ENCODE measurements around the gene ERCC8. TPM values are rescaled to one million over a fixed set of nuclear protein-coding genes. Genes with fewer than 3 reads are reported as not detected.

ERCC8 gene
- total RNA-seq, 1 donor from 2014 or later = 11.1 TPM

DNA sequence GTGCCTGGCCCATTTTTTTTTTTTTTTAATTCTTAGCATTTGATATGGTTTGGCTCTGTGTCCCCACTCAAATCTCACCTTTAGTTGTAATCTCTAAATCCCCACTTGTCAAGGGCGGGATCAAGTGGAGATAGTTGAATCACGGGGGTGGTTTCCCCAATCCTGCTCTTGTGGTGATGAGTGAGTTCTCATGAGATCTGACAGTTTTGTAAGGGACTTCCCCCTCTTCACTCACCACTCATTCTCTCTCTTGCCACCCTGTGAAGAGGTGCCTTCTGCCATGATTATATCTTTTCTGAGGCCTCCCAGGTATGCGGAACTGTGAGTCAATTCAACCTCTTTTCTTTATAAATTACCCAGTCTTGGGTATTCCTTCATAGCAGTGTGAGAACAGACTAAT lies 27.4 kb upstream of the ERCC8 start:
- Mint-ChIP-seq H3K9me3 (ENCODE audit: low read depth) (peaks cover 23% of the 10 kb centered on the region), H3K27ac (ENCODE audit: unreplicated experiment) (no peak overlapping the region), H3K36me3 (ENCODE audit: low read depth) (peaks cover 4% of the 10 kb centered on the region), H3K4me3 (ENCODE audit: unreplicated experiment) (no peak overlapping the region), H3K27me3 (ENCODE audit: low read depth) (no peaks in the 10 kb centered on the region), H3K4me1 (ENCODE audit: low read depth) (peaks cover 6% of the 10 kb centered on the region)
- TF ChIP-seq, protein P1, sequence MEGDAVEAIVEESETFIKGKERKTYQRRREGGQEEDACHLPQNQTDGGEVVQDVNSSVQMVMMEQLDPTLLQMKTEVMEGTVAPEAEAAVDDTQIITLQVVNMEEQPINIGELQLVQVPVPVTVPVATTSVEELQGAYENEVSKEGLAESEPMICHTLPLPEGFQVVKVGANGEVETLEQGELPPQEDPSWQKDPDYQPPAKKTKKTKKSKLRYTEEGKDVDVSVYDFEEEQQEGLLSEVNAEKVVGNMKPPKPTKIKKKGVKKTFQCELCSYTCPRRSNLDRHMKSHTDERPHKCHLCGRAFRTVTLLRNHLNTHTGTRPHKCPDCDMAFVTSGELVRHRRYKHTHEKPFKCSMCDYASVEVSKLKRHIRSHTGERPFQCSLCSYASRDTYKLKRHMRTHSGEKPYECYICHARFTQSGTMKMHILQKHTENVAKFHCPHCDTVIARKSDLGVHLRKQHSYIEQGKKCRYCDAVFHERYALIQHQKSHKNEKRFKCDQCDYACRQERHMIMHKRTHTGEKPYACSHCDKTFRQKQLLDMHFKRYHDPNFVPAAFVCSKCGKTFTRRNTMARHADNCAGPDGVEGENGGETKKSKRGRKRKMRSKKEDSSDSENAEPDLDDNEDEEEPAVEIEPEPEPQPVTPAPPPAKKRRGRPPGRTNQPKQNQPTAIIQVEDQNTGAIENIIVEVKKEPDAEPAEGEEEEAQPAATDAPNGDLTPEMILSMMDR (IDR thresholded peaks at IDR 0.05) = no peak
- DNase-seq (ENCODE audit: low spot score) = no peak

DNA sequence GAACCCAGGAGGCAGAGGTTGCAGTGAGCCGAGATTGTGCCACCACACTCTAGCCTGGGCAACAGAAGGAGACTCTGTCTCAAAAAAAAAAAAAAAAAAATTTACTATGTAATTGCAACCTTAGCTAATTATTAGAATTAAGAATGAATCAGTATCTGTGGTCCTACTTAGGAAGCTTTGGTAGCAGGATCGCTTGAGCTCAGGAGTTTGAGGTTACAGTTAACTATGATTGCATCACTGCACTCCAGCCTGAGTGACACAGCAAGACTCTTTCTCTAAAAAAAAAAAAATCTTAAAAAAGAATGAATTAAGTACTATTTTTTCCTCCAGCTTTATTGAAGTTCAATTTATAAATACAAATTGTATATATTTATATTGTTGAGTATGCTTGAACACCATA lies 16.8 kb upstream of the ERCC8 start:
- Mint-ChIP-seq H3K9me3 (ENCODE audit: low read depth) (peaks cover 15% of the 10 kb centered on the region), H3K36me3 (ENCODE audit: low read depth) (no peaks in the 10 kb centered on the region), H3K4me1 (ENCODE audit: low read depth) (no peaks in the 10 kb centered on the region), H3K27me3 (ENCODE audit: low read depth) (no peaks in the 10 kb centered on the region), H3K27ac (ENCODE audit: unreplicated experiment) (no peak overlapping the region), H3K4me3 (ENCODE audit: unreplicated experiment) (no peak overlapping the region)
- TF ChIP-seq, protein P1 (IDR thresholded peaks at IDR 0.05) = no peak
- DNase-seq (ENCODE audit: low spot score) = no peak

DNA sequence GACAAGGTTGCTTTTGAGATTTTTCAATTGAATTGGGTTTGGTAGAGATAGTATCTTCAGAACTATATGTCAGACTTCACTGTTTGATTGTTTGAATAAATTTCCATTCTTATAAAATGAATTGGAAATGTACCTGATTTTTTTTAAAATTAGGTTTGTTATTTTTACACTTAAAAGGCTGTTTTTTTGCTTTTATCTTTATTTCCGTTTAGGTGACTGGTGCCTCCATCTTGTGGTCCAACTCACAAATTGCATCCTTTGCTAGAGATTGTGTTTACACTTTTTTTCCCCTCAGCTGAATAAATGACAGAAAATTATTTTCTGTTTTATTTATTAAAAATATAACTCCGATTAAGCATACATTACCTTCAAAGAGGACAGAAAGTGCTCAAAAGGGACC lies 15.7 kb upstream of the ERCC8 start:
- Mint-ChIP-seq H3K27ac (ENCODE audit: unreplicated experiment) (no peak overlapping the region), H3K4me3 (ENCODE audit: unreplicated experiment) (no peak overlapping the region), H3K36me3 (ENCODE audit: low read depth) (no peaks in the 10 kb centered on the region), H3K9me3 (ENCODE audit: low read depth) (peaks cover 8% of the 10 kb centered on the region), H3K27me3 (ENCODE audit: low read depth) (no peaks in the 10 kb centered on the region), H3K4me1 (ENCODE audit: low read depth) (no peaks in the 10 kb centered on the region)
- no peak for DNase-seq (ENCODE audit: low spot score)
- TF ChIP-seq, protein P1 (IDR thresholded peaks at IDR 0.05) = peak; percentile 84

DNA sequence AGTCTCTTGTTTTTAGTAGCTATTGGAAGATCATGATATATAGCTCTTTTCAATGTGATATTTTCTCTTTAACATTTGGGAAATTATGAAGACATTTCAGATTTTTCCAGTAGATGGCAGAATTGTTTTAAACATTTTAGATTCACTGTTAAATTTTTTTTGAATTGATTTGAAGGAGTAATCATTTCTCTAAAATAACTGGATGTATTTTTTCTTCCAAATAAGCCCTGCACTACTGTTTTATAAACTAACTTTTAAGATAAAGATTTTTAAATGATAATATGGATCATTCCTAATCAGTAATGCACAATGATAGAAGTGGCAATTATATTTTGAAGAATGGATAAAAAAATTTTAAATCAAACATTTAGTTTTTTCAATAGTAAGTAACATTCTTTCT lies 14.3 kb upstream of the ERCC8 start:
- no peaks in the 10 kb centered on the region for H3K4me1 Mint-ChIP-seq (ENCODE audit: low read depth)
- no peak overlapping the region for H3K4me3 Mint-ChIP-seq (ENCODE audit: unreplicated experiment)
- no peaks in the 10 kb centered on the region for H3K27me3 Mint-ChIP-seq (ENCODE audit: low read depth)
- peaks cover 10% of the 10 kb centered on the region for H3K9me3 Mint-ChIP-seq (ENCODE audit: low read depth)
- H3K27ac Mint-ChIP-seq (ENCODE audit: unreplicated experiment) = no peak overlapping the region
- no peak for DNase-seq (ENCODE audit: low spot score)
- H3K36me3 Mint-ChIP-seq (ENCODE audit: low read depth) = peaks cover 1% of the 10 kb centered on the region
- TF ChIP-seq, protein P1 (IDR thresholded peaks at IDR 0.05) = peak; percentile 86

DNA sequence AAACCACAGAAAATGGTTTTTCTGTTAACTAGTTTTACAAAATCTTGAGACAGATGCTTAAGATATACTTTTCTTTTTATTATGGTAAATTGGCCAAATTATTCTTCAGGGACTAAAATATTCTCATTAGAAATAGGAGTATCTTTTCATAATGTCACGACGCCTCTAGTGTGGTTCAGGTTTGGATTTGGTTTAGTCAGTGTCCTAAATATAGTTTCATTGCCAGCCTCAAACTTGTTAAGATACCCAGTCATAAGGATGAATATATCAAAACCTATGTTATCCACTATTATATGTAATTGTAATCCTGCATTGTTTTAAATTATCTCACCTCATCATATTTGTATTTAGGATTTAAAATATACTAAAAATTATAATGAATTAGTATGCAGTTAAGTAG lies 13.8 kb upstream of the ERCC8 start:
- Mint-ChIP-seq H3K27ac (ENCODE audit: unreplicated experiment) (no peak overlapping the region), H3K4me3 (ENCODE audit: unreplicated experiment) (no peak overlapping the region), H3K9me3 (ENCODE audit: low read depth) (peaks cover 10% of the 10 kb centered on the region), H3K27me3 (ENCODE audit: low read depth) (no peaks in the 10 kb centered on the region), H3K36me3 (ENCODE audit: low read depth) (peaks cover 1% of the 10 kb centered on the region), H3K4me1 (ENCODE audit: low read depth) (no peaks in the 10 kb centered on the region)
- DNase-seq (ENCODE audit: low spot score) = no peak
- TF ChIP-seq, protein P1 (IDR thresholded peaks at IDR 0.05) = no peak
